Fibroblast of lung (primary cell): ENCODE measurements around the gene GCK.

Source experiments
- CTCF ChIP-seq, 2 donors: IDR thresholded peaks in 1 of 2; conservative IDR thresholded peaks in 1 of 2; 1 replicate in 1 of 2; 2 replicates in 1 of 2; pipeline ENCODE4 v1.5.1; 2011 to 2012; ENCODE audit warnings: low read length in 2 of 2, control low read depth in 1 of 2, inconsistent platforms in 1 of 2, low read depth in 1 of 2, mild to moderate bottlenecking in 1 of 2
- EZH2 ChIP-seq: IDR thresholded peaks from 2 replicates; pipeline ENCODE4 v1.5.1; 2012; ENCODE audit warnings: low read length, control low read depth, mild to moderate bottlenecking; ENCODE audit errors: missing control alignments

GRCh38 chr7:44189286-44189992 lies at the start of gene GCK:
- no peak for TF ChIP-seq CTCF (conservative IDR thresholded peaks at IDR 0.05 in 1 of 2, IDR thresholded peaks at IDR 0.05 in 1 of 2; ENCODE audit: low read depth in 1 of 2, low read length in 2 of 2)
- TF ChIP-seq EZH2: no peak
